ENCODE results near the gene MYO1C. TPM values are rescaled to one million over a fixed set of nuclear protein-coding genes. Genes with fewer than 3 reads are reported as not detected.
A peak's percentile ranks its signal among the peaks of the same experiment; 100 is the strongest.

MYO1C gene
- total and polyA plus RNA-seq, 10 donors, result 14.6 to 135 (median 58.5) TPM

DNA sequence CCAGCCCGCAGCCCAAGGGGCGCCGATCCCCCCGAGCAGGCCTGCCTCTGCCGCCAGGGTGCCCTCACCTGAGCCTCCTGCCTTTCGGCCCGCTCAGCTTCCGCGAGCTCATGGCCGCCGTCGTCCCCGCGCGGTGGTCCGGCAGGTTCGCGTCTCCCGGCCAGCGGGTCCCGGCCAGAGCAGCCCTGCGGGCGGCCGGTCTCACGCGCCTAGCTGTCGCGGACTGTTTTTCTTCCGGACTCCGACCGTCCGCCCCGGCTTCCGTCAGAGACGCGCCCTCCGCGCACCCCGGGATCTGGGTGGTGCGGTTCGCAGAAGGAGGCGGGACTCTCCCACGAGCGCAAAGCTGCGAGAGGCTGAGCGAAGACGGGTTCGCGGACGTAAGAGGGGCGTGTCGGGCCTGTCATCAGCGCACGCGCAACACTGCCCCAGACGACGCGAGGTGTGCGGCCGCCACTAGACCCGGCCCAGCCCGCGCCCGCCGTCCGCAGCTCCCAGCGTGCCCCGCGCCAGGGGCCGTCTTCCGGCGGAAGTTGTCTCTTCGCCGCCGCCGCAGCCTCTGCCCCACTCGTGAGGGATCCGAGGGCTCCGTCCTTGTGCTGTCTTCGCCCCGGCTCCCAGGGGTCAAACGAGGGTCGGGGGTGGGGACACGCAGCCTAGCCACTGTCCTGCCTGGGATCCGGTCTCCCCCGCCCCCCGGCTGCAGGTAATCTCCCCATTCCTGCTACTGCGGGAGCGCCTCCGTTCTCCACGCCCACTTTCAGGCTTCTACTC is 24.1 kb upstream of the MYO1C start, which contains the start of gene INPP5K:
Gene INPP5K, minus strand, starts transcription at position 225 of the 774 bp plus-strand sequence. Its CDS starts 113 bp downstream, at position 112.
- TF ChIP-seq POLR2AphosphoS5 (IDR thresholded peaks at IDR 0.05), result peak; percentile 90 to 97 (median 94)
- TF ChIP-seq POLR2A (IDR thresholded peaks at IDR 0.05), result peak in 2 of 3 donors; percentile 16 to 27
- peak in 5 of 11 experiments; percentile 3 to 44 (median 24) for TF ChIP-seq CTCF (IDR thresholded peaks at IDR 0.05 in 8 of 11, conservative IDR thresholded peaks at IDR 0.05 in 3 of 11)
- Histone ChIP-seq H3K4me3 (peak within 1 kb of the TSS; percentile 92 to 99 (median 96)), H3K36me3 (peaks cover 0 to 68% (median 19%) of the 10 kb centered on the region in 6 donors), H3K27me3 (replicated peaks in 1 of 7) (no peaks in the 10 kb centered on the region), H3K27ac (peak within 1 kb of the TSS; percentile 84 to 98 (median 96)), H3K9me3 (no peaks in the 10 kb centered on the region), H3K4me1 (peaks cover 16 to 64% (median 38%) of the 10 kb centered on the region in 6 donors)
- intact Hi-C loops (cut with DNase I; ENCODE audit: low total_unique reads), result loop anchor here (5.0 to 10.0 kb wide), 2 partner anchors 52 to 154 kb away; no protein-coding TSS in a partner anchor
- WGBS, 5 donors, result 0% methylated on average over 14 to 91 of the region's 91 CpGs
- peak; percentile 100 for DNase-seq

DNA sequence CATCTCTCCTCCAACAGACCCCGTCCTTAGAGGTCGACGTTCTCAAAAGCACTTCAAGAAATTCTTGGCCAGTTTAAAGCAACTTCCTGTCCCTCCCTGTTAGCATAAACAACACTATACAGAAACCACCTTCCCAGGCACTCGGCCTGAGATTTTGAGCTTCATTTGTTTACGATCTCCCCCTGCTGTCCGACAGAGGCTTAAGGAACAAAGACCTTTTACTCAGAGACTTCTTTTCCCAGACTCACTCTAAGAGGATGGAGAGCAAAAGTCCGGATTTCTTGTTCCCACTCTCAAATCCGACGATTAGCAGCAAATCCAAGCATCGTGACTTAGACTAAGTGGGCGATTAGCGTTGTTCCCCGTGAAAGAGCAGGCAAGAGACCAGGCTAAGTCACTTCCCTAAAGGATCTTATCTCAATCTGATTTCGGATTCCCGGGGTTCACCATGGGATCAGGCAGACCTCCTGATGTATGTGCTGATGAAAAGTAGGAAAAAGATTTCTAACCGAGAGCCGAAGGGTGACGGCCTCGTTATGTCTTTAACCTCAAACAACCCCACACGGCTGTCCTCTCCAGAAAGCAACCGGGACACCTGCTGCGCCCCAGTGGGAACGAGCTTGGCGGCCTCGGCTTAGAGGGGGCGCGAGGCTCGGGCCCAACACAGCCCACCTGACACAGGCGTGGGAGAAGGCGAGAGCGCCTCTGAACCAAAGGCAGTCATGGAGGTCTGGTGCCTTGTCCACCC is 23.3 kb upstream of the MYO1C start:
- H3K9me3 ChIP-seq, result no peaks in the 10 kb centered on the region
- intact Hi-C loops (cut with DNase I; ENCODE audit: low total_unique reads), result loop anchor here (5.0 to 10.0 kb wide), 2 partner anchors 51 to 154 kb away; no protein-coding TSS in a partner anchor
- H3K27ac ChIP-seq, result peak overlapping the region; percentile 84 to 98 (median 96)
- no peaks in the 10 kb centered on the region for H3K27me3 ChIP-seq (replicated peaks in 1 of 7)
- H3K4me3 ChIP-seq, result peak overlapping the region; percentile 92 to 99 (median 96)
- 0 to 1% (median 0%) methylated on average over 25 to 31 of the region's 31 CpGs for WGBS, 5 donors
- no peak for DNase-seq
- H3K4me1 ChIP-seq, result peaks cover 16 to 72% (median 46%) of the 10 kb centered on the region in 6 donors
- H3K36me3 ChIP-seq, result peaks cover 0 to 68% (median 18%) of the 10 kb centered on the region in 6 donors
- peak in 10 of 11 experiments; percentile 60 to 81 (median 72) for TF ChIP-seq CTCF (IDR thresholded peaks at IDR 0.05 in 8 of 11, conservative IDR thresholded peaks at IDR 0.05 in 3 of 11)
- TF ChIP-seq POLR2AphosphoS5 (IDR thresholded peaks at IDR 0.05), result peak in 1 of 3 donors; percentile 67
- no peak for TF ChIP-seq POLR2A (IDR thresholded peaks at IDR 0.05)

DNA sequence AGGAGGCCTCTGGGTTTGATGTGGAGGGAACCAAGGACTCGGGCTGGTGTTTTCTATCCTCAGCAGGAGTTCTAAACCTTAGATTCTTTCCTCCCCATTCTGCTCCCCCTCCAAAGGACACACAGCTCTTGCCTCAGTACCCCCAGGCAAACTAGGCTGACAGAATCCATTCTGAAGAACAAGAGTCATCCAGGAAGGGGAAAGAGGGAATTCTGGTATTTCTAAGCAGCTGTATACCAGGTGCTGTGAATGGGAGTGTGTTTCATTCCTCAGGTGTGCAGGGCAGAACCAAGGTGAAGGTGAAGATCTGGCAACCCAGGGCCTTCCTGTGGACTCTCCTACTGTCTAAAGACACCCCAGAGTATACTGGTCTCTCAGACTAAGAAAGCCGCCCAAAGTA is 19.9 kb upstream of the MYO1C start:
- intact Hi-C loops (cut with DNase I; ENCODE audit: low total_unique reads), result loop anchor here (10.0 kb wide), 1 partner anchor 48 kb away; no protein-coding TSS in a partner anchor
- 76 to 93% (median 86%) methylated on average over 2 of the region's 2 CpGs for WGBS, 5 donors
- Histone ChIP-seq H3K4me1 (peaks cover 11 to 77% (median 46%) of the 10 kb centered on the region in 6 donors), H3K27me3 (replicated peaks in 1 of 7) (no peaks in the 10 kb centered on the region), H3K27ac (peak overlapping the region in 7 of 8 donors; percentile 49 to 71 (median 58)), H3K36me3 (peaks cover 0 to 71% (median 33%) of the 10 kb centered on the region in 6 donors), H3K9me3 (no peaks in the 10 kb centered on the region), H3K4me3 (no peak overlapping the region)
- TF ChIP-seq CTCF (IDR thresholded peaks at IDR 0.05 in 8 of 11, conservative IDR thresholded peaks at IDR 0.05 in 3 of 11) (no peak), POLR2AphosphoS5 (IDR thresholded peaks at IDR 0.05) (no peak), POLR2A (IDR thresholded peaks at IDR 0.05) (no peak)
- no peak for DNase-seq

Data from spleen (tissue), 11 donors.